Epithelial cell of proximal tubule (primary cell): ENCODE data around the gene ADAR. TPM values are rescaled to one million over a fixed set of nuclear protein-coding genes. Genes with fewer than 3 reads are reported as not detected.

Experiments used
- DNase-seq: peaks from one replicate; pipeline ENCODE4 v3.0.0-alpha.2; 2011; ENCODE audit warnings: low read depth
- H3K4me3 ChIP-seq: 2 replicates; pipeline ENCODE4 v1.5.1; 2011; ENCODE audit warnings: low read depth, mild to moderate bottlenecking, low read length
- total RNA-seq: library from RNA; depleted of rRNA; stranded (reverse); fragments of >200 nt; gene quantifications from 2 replicates; pipeline ENCODE4 v1.2.3, GENCODE V29; 2015
- TF ChIP-seq, protein P1 (sequence below): conservative IDR thresholded peaks from 2 replicates; pipeline ENCODE4 v1.5.1; 2012; ENCODE audit warnings: low read depth, mild to moderate bottlenecking, low read length

The ADAR gene
- total RNA-seq, 1 donor from 2014 or later = 63.4 TPM

DNA sequence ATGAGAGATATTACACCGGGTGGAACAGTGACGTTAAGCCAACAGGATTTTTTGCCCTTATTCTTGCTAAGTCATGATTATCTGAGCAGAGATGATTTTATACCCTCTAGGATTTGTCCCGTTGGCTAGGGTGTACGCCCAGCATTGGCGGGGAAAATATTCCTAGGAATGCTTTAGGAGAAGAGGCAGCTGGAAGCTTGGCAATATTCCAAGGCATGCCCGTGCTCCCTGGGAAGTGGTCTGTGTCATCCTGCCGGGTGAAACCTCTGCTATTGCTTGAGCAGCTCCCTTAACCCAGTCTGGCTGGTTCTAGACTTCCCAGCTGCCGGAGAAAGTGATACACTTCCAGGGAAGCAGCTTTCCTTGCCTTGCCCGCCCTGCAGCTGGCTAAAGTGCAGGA, 24.2 kb downstream of the ADAR start:
- no peak overlapping the region for H3K4me3 ChIP-seq
- TF ChIP-seq, protein P1, sequence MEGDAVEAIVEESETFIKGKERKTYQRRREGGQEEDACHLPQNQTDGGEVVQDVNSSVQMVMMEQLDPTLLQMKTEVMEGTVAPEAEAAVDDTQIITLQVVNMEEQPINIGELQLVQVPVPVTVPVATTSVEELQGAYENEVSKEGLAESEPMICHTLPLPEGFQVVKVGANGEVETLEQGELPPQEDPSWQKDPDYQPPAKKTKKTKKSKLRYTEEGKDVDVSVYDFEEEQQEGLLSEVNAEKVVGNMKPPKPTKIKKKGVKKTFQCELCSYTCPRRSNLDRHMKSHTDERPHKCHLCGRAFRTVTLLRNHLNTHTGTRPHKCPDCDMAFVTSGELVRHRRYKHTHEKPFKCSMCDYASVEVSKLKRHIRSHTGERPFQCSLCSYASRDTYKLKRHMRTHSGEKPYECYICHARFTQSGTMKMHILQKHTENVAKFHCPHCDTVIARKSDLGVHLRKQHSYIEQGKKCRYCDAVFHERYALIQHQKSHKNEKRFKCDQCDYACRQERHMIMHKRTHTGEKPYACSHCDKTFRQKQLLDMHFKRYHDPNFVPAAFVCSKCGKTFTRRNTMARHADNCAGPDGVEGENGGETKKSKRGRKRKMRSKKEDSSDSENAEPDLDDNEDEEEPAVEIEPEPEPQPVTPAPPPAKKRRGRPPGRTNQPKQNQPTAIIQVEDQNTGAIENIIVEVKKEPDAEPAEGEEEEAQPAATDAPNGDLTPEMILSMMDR = no peak
- no peak for DNase-seq

DNA sequence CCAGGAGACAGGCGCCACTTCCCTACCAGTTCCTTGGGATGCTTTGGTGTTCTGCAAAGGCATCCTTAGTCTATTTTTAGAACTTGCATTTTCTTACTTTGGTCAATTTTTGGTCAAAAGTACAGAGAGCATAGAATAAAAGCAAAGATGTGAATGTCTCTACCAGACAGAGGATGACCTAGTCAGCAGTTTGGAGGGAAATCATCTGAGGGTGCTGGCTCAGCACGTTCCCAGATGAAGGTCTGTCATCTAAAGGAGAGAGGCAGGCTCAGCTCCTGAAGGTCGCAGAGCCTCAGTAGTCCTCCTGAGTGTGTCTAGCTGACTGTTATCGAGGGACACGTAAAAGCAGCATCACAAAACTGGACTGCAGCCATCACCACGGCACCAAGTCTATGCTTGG, 25.1 kb downstream of the ADAR start:
- DNase-seq = no peak
- TF ChIP-seq, protein P1 = no peak
- no peak overlapping the region for H3K4me3 ChIP-seq

GRCh38 chr1:154581766-154582165, 26.2 kb downstream of the ADAR start:
- no peak overlapping the region for H3K4me3 ChIP-seq
- TF ChIP-seq, protein P1 = no peak
- no peak for DNase-seq

GRCh38 chr1:154579374-154579773, 28.6 kb downstream of the ADAR start:
- no peak for DNase-seq
- no peak overlapping the region for H3K4me3 ChIP-seq
- TF ChIP-seq, protein P1 = no peak

DNA sequence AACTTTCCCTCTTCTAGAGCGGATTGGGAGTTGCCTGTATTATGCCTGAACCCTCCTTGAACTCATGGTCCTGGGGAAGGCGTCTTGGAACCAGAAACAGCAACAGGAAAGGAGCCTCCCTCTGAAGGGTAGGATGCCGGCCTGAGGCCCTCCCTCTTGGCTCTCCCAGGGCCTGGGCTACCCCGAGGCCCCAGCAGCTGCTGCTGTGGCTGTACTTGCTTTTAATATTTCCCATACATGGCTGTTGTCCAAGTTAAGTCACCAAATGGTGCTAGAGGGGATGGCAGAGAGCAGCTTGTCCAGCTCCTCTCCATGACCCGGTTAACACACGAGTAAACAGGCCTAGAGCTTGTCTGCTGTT, 29.9 kb downstream of the ADAR start:
- no peak overlapping the region for H3K4me3 ChIP-seq
- TF ChIP-seq, protein P1 = no peak
- no peak for DNase-seq

DNA sequence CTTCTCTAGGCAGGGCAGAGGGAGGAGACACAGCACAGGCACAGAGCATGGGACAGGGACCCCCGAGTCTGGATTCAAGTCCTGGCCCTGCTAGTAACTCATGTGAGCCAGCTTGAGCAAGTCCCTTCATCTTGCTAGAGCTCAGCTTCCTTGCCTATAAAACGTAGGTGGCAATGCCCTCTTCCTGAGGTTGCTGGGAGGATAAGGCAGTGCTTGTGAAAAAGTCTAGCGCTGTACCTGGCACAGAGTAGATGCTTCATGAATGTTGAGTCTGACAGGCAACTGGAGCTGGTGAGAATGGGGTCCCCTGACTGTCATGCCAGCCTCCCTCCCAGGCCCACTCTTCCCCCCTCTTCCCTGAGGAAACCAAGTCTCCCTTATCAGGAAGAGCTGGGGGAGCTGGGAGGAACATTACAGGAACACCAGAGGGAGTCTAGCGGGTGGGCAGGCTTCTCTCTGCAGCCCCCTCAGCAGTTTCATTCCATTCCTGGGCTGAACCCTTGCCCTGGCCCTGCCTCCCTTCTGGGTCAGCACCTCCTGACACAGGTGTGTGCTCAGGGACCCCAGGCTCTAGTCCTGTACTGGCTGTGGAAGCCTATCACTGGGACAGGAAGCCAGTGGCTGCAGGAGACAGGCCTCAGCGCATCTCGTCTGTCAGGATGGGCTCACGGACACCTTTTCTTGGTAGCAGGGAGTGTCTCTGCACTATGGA, 30.5 kb downstream of the ADAR start:
- TF ChIP-seq, protein P1 = no peak
- H3K4me3 ChIP-seq = no peak overlapping the region
- DNase-seq = no peak

GRCh38 chr1:154575951-154576566, 31.9 kb downstream of the ADAR start:
- no peak for DNase-seq
- TF ChIP-seq, protein P1 = no peak
- H3K4me3 ChIP-seq = no peak overlapping the region
